Gastrocnemius medialis (tissue), 4 donors: ENCODE measurements around the gene FAM13A.

Experiments
- POLR2A ChIP-seq, 2 donors: fragments of 450-650 bp; IDR thresholded peaks; one replicate each; pipeline ENCODE4 v1.6.1; 2017; ENCODE audit warnings: antibody characterized with exemption in 2 of 2, mild to moderate bottlenecking in 2 of 2, moderate library complexity in 2 of 2
- TF ChIP-seq, protein P1 (sequence below), 5 experiments: fragments of 450-650 bp in 3 of 5; fragments of 200-600 bp in 2 of 5; sonication (generic) in 2 of 5; IDR thresholded peaks in 4 of 5; conservative IDR thresholded peaks in 1 of 5; 1 replicate in 4 of 5; 2 replicates in 1 of 5; pipeline ENCODE4 v1.5.1; 2016 to 2019; ENCODE audit warnings: antibody characterized with exemption in 5 of 5, mild to moderate bottlenecking in 3 of 5, moderate library complexity in 3 of 5

DNA sequence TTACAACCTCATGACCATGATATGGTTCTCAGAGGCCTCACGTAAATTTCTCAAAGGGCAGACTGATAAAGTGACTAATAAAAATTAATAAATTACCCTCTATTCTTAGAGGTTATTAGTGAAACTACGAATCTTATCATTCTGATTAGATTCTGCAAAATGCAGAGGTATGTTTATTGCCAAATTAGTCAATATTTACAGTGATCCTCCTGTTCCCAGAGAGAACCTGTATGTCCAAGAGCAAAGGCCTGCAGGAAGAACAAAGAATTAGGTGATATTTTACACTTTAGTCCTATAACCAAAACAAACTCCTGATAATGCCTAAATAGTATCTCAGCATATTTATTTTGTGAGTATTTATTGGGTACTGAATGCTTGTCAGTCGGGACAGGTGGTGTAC is 58.1 kb downstream of the FAM13A start:
- TF ChIP-seq, protein P1, sequence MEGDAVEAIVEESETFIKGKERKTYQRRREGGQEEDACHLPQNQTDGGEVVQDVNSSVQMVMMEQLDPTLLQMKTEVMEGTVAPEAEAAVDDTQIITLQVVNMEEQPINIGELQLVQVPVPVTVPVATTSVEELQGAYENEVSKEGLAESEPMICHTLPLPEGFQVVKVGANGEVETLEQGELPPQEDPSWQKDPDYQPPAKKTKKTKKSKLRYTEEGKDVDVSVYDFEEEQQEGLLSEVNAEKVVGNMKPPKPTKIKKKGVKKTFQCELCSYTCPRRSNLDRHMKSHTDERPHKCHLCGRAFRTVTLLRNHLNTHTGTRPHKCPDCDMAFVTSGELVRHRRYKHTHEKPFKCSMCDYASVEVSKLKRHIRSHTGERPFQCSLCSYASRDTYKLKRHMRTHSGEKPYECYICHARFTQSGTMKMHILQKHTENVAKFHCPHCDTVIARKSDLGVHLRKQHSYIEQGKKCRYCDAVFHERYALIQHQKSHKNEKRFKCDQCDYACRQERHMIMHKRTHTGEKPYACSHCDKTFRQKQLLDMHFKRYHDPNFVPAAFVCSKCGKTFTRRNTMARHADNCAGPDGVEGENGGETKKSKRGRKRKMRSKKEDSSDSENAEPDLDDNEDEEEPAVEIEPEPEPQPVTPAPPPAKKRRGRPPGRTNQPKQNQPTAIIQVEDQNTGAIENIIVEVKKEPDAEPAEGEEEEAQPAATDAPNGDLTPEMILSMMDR (IDR thresholded peaks at IDR 0.05 in 4 of 5, conservative IDR thresholded peaks at IDR 0.05 in 1 of 5): no peak
- TF ChIP-seq POLR2A (IDR thresholded peaks at IDR 0.05): no peak
